ENCODE measurements around the gene RAD51B.

GRCh38 chr14:68673464-68673863 is 853.9 kb downstream of the RAD51B start:
- TF ChIP-seq CTCF (IDR thresholded peaks at IDR 0.05) (no peak), POLR2A (IDR thresholded peaks at IDR 0.05) (no peak), POLR2AphosphoS5 (IDR thresholded peaks at IDR 0.05) (no peak)
